Esophagus squamous epithelium (tissue), 4 donors: Measurements from ENCODE around the gene BRI3BP.

Experiments
- CTCF ChIP-seq, 6 experiments: fragments of 450-650 bp in 4 of 6; fragments of 200-600 bp in 2 of 6; sonication (generic) in 2 of 6; IDR thresholded peaks; one replicate each; pipeline ENCODE4 v1.5.1; 2016 to 2019; ENCODE audit warnings: antibody characterized with exemption in 6 of 6, mild to moderate bottlenecking in 4 of 6, moderate library complexity in 4 of 6
- POLR2A ChIP-seq, 4 donors: fragments of 450-650 bp; IDR thresholded peaks; one replicate each; pipeline ENCODE4 v1.6.1; 2017; ENCODE audit warnings: antibody characterized with exemption in 4 of 4, mild to moderate bottlenecking in 4 of 4, moderate library complexity in 3 of 4

DNA sequence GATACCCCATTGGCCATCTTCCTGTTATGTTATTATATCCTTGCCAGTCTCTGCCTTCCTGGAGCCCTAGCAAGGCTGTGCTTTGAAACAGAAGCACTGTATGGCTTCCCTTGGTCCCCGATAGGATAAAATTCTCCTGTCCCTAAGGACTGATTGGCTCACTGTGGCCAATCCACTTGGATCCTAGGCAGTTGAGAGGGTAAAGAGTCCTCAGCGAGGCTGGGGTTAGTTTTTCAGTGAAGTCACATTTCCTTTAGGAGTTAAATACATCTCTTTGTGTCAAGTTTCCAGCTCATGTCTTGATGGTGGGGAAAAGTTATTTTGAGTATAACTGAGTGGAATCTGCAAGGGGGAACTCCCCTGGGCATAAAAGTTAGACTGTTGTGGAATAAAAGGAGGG lies 79.1 kb downstream of the BRI3BP start:
- TF ChIP-seq CTCF (IDR thresholded peaks at IDR 0.05) = no peak
- TF ChIP-seq POLR2A (IDR thresholded peaks at IDR 0.05) = no peak
